Colonic mucosa (tissue), 4 donors: ENCODE data around the gene PIEZO2. TPM values are rescaled to one million over a fixed set of nuclear protein-coding genes. Genes with fewer than 3 reads are reported as not detected.

Experiments used
- DNase-seq: peaks from one replicate; pipeline ENCODE4 v3.0.0-alpha.2; 2020
- H3K27ac ChIP-seq: fragments of 200-600 bp; one replicate; pipeline ENCODE4 v1.8.0; 2021
- H3K27me3 ChIP-seq: fragments of 200-600 bp; one replicate; pipeline ENCODE4 v1.8.0; 2021
- H3K36me3 ChIP-seq: fragments of 200-600 bp; one replicate; pipeline ENCODE4 v1.8.0; 2021
- H3K4me1 ChIP-seq: fragments of 200-600 bp; one replicate; pipeline ENCODE4 v1.8.0; 2021; ENCODE audit warnings: mild to moderate bottlenecking
- H3K4me3 ChIP-seq: fragments of 200-600 bp; one replicate; pipeline ENCODE4 v1.8.0; 2021
- H3K9ac ChIP-seq, 2 donors: one replicate each; pipeline ENCODE4 v1.7.0; 2013; ENCODE audit warnings: control low read depth in 2 of 2, low read depth in 2 of 2, low read length in 2 of 2
- H3K9me3 ChIP-seq: fragments of 200-600 bp; one replicate; pipeline ENCODE4 v1.8.0; 2021
- intact Hi-C: fragments of 100-400 bp; cut with DNase I; formaldehyde crosslinking; loops from one replicate; pipeline ENCODE4 v1.14.1; 2022
- total RNA-seq, 2 donors: library from RNA; stranded (reverse); fragmentation: NEBNext Ultra II Directional in 1 of 2; extraction: Animal tissue kit (Norgen Biotek cat#: 25700) in 1 of 2; gene quantifications; one replicate each; pipeline ENCODE4 v1.2.1, GENCODE V29; 2021
- TF ChIP-seq, protein P1 (sequence below): fragments of 200-600 bp; IDR thresholded peaks from one replicate; pipeline ENCODE4 v1.8.0; 2022; ENCODE audit warnings: antibody characterized with exemption, mild to moderate bottlenecking
- donor health status: healthy.
- donor health status: DM: no; HTN: no; CAD: no.
- donor health status: DM: no; HTN: no; CAD: no.

The PIEZO2 gene
- total RNA-seq, 2 donors from 2014 or later, result 0.79 to 4.0 TPM

DNA sequence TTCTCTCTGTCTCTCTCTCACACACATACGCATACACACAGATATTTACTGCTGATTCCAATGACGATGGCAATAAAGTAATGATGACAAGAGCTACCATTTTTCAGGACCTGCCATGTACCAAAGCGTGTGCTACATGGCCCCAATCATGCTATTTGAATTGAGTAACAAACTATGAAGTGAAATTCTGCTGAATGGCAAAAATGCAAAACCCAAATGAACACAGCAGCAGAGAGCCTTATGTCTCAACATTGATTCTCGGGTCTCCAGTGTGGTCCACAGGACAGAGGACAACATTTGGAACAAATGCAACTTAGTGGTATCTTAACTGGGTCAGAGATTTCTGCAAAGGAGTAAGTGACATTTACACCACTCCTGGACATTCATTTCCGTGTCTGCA, 117.4 kb downstream of the PIEZO2 start:
- Histone ChIP-seq H3K27me3 (no peaks in the 10 kb centered on the region), H3K36me3 (no peaks in the 10 kb centered on the region), H3K27ac (no peak overlapping the region), H3K4me1 (no peaks in the 10 kb centered on the region), H3K9ac (no peak overlapping the region), H3K9me3 (no peaks in the 10 kb centered on the region), H3K4me3 (no peak overlapping the region)
- intact Hi-C loops, result no loop called here
- no peak for DNase-seq
- TF ChIP-seq, protein P1, sequence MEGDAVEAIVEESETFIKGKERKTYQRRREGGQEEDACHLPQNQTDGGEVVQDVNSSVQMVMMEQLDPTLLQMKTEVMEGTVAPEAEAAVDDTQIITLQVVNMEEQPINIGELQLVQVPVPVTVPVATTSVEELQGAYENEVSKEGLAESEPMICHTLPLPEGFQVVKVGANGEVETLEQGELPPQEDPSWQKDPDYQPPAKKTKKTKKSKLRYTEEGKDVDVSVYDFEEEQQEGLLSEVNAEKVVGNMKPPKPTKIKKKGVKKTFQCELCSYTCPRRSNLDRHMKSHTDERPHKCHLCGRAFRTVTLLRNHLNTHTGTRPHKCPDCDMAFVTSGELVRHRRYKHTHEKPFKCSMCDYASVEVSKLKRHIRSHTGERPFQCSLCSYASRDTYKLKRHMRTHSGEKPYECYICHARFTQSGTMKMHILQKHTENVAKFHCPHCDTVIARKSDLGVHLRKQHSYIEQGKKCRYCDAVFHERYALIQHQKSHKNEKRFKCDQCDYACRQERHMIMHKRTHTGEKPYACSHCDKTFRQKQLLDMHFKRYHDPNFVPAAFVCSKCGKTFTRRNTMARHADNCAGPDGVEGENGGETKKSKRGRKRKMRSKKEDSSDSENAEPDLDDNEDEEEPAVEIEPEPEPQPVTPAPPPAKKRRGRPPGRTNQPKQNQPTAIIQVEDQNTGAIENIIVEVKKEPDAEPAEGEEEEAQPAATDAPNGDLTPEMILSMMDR, result no peak

DNA sequence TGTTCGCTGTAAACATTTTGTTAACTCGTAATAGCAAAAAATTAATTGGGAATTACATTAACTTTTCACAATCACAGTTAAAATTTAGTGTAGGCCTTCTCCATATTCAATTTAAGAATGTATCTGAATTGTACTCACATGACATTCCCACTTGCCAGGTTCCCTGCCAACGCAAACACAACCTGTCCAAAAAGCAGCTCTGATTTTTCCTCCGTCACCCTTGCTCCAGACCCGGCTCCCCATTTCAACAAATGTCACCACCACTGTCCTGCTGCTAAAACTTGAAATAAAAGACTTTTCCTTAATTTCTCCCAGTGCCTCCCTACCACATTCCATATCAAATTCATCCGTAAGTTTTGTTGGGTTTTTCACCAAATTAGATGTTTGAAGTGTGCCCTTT, 120.3 kb downstream of the PIEZO2 start:
- Histone ChIP-seq H3K36me3 (no peaks in the 10 kb centered on the region), H3K4me3 (no peak overlapping the region), H3K9ac (no peak overlapping the region), H3K9me3 (no peaks in the 10 kb centered on the region), H3K4me1 (no peaks in the 10 kb centered on the region), H3K27me3 (no peaks in the 10 kb centered on the region), H3K27ac (no peak overlapping the region)
- DNase-seq, result no peak
- intact Hi-C loops, result no loop called here
- TF ChIP-seq, protein P1, result no peak

DNA sequence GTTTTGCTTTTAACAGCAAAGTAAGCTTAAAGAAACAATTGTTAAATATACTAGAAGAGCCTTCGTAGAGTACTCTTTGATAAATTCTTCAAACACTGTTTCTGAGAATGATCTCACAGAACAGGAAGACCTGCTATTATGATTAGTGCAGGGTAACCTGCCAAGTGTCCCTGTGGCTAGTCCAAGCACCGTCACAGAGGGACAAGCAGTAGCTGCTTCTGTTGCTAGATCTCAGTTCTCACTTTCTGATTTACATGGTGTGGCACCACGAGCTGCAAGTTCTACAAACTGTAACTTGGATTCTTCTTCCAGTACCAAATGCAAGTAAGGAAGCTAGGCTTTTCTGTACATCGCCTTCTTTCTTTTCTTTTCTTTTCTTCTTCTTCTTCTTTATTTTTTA, 121.5 kb downstream of the PIEZO2 start:
- Histone ChIP-seq H3K27me3 (no peaks in the 10 kb centered on the region), H3K9me3 (no peaks in the 10 kb centered on the region), H3K4me1 (no peaks in the 10 kb centered on the region), H3K36me3 (no peaks in the 10 kb centered on the region), H3K9ac (no peak overlapping the region), H3K27ac (no peak overlapping the region), H3K4me3 (no peak overlapping the region)
- no peak for DNase-seq
- TF ChIP-seq, protein P1, result no peak
- intact Hi-C loops, result no loop called here

DNA sequence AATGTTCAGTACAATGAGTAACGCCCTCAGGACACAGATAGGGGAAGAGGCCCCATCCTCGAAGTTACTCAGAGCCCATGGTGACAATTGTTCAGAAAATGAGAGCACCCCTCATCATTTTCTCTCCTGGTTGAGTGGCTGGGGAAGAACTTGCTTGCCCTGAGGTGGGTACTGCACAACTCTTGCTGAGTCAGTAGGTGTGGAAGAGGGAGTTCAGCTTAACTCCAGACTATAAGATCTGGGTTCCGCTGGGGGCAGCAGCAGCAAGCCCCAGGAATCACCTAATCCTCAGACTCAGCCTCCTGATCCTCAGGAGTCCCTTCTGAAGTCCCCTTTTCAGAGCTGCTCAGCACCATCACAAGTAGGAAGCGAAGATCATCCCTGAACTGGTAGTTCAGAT, 123.7 kb downstream of the PIEZO2 start:
- Histone ChIP-seq H3K27ac (no peak overlapping the region), H3K4me1 (no peaks in the 10 kb centered on the region), H3K27me3 (no peaks in the 10 kb centered on the region), H3K36me3 (no peaks in the 10 kb centered on the region), H3K9ac (no peak overlapping the region), H3K9me3 (no peaks in the 10 kb centered on the region), H3K4me3 (no peak overlapping the region)
- intact Hi-C loops, result no loop called here
- DNase-seq, result no peak
- TF ChIP-seq, protein P1, result no peak

DNA sequence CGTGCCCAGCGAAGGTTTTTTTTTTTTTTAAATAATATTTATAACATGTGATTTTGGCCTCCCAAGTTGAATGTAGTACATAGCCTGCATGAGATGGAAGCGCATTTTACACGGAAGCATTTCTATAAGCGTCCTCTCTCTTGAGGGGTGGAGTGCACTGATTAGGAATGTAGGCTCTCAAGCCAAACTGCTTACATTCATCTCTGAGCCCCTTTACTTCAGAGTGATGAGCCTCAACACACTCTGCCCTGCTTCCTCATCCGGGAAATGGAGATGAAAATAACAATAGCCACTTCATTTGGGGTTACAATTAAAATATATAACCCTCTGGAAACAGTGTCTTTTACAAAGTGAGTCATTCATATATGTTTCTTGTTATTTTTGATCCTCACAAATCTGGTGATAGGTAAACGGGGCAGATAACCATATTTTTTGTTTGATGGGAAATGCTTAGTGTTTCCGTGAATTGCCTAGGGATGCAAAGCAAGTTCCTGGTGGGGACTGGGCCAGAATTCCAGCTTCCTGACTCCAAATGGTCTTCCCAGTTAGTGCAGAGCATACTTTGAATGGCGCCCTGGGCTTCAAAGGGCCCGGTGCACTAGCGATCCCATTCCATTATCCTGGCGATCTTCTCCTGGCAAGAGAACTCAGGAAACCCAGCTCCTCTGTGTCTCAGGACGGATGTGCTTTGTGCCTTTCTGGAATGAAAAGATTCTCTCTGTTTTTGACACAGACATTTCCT, 124.3 kb downstream of the PIEZO2 start:
- intact Hi-C loops, result no loop called here
- Histone ChIP-seq H3K27me3 (no peaks in the 10 kb centered on the region), H3K27ac (no peak overlapping the region), H3K4me3 (no peak overlapping the region), H3K9me3 (no peaks in the 10 kb centered on the region), H3K36me3 (no peaks in the 10 kb centered on the region), H3K4me1 (no peaks in the 10 kb centered on the region), H3K9ac (no peak overlapping the region)
- DNase-seq, result no peak
- TF ChIP-seq, protein P1, result no peak
